Measurements from ENCODE around the gene GPR31. TPM values are rescaled to one million over a fixed set of nuclear protein-coding genes. Genes with fewer than 3 reads are reported as not detected.

GPR31 gene
- total RNA-seq, 1 donor from 2014 or later: not detected

DNA sequence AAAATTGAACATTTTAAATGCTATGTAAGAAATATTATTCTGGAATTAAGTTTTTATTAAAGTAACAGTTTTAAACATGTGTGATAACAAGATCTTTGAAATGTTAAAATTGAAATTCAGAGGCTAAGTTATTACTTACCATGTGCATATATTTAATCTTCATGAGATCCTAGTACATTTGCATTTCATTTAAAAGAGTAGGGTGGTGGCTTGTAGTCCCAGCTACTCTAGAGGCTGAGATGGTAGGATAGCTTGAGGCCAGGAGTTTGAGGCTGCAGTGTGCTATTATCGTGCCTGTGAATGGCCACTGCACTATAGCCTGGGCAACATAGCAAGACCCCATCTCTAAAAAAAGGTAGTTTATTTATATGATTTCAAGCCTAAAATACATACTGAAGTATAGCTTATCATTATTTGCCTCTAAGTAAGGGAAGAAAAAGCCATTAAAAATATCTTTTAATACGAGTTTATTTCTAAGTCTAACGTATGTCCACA lies 31.9 kb downstream of the GPR31 start:
- Histone ChIP-seq H3K27ac (ENCODE audit: low read depth, low read length) (no peak overlapping the region), H3K9ac (ENCODE audit: low read length) (no peak overlapping the region), H3K79me2 (ENCODE audit: insufficient read depth, low read length) (no peaks in the 10 kb centered on the region), H2AFZ (ENCODE audit: low read depth, low read length) (no peak overlapping the region), H3K27me3 (ENCODE audit: insufficient read depth, low read length) (no peaks in the 10 kb centered on the region), H3K9me3 (ENCODE audit: insufficient read depth, low read depth, low read length) (no peaks in the 10 kb centered on the region), H3K4me2 (ENCODE audit: low read length) (no peak overlapping the region), H3K4me3 (ENCODE audit: insufficient read depth, low read depth, low read length) (no peak overlapping the region), H3K4me1 (ENCODE audit: insufficient read depth, low read length) (no peaks in the 10 kb centered on the region), H3K36me3 (ENCODE audit: insufficient read depth, low read length) (no peaks in the 10 kb centered on the region), H4K20me1 (ENCODE audit: insufficient read depth, low read length) (no peaks in the 10 kb centered on the region)
- H3K4me1 Mint-ChIP-seq (ENCODE audit: low read depth, unreplicated experiment): no peaks in the 10 kb centered on the region
- H3K9me3 Mint-ChIP-seq (ENCODE audit: unreplicated experiment): peaks cover 7% of the 10 kb centered on the region
- H3K36me3 Mint-ChIP-seq (ENCODE audit: low read depth, unreplicated experiment): no peaks in the 10 kb centered on the region
- no peak for TF ChIP-seq EZH2 (IDR thresholded peaks at IDR 0.05; ENCODE audit: insufficient read depth, low read length)
- TF ChIP-seq, protein P1, sequence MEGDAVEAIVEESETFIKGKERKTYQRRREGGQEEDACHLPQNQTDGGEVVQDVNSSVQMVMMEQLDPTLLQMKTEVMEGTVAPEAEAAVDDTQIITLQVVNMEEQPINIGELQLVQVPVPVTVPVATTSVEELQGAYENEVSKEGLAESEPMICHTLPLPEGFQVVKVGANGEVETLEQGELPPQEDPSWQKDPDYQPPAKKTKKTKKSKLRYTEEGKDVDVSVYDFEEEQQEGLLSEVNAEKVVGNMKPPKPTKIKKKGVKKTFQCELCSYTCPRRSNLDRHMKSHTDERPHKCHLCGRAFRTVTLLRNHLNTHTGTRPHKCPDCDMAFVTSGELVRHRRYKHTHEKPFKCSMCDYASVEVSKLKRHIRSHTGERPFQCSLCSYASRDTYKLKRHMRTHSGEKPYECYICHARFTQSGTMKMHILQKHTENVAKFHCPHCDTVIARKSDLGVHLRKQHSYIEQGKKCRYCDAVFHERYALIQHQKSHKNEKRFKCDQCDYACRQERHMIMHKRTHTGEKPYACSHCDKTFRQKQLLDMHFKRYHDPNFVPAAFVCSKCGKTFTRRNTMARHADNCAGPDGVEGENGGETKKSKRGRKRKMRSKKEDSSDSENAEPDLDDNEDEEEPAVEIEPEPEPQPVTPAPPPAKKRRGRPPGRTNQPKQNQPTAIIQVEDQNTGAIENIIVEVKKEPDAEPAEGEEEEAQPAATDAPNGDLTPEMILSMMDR (IDR thresholded peaks at IDR 0.05; ENCODE audit: insufficient read depth, low read depth, low read length): no peak
- H3K4me3 Mint-ChIP-seq (ENCODE audit: unreplicated experiment): no peak overlapping the region
- DNase-seq (ENCODE audit: low read depth): no peak
- FAIRE-seq: no peak
- H3K27ac Mint-ChIP-seq (ENCODE audit: unreplicated experiment): no peak overlapping the region
- H3K27me3 Mint-ChIP-seq (ENCODE audit: low read depth, unreplicated experiment): peaks cover 29% of the 10 kb centered on the region

DNA sequence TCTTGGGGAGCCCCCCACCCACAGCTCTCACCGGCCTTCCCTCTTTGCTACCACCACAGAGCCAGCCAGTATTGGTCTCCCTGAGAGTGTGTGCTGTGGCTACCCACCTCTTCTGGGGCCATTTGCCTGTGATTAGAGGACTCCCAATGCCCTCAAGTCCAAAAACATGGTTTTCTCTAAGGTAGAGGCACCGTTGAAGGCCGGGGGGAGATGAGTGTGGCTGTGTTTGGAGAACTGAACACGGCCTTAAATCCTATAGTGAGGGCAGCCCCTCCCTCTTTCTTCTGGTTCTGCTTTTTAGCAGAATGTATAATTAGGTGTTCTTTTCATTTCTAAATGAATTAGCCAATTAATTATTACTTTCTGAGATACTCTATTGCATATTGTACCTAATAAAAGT lies 32.4 kb downstream of the GPR31 start:
- Mint-ChIP-seq H3K27me3 (ENCODE audit: low read depth, unreplicated experiment) (peaks cover 29% of the 10 kb centered on the region), H3K4me3 (ENCODE audit: unreplicated experiment) (no peak overlapping the region), H3K36me3 (ENCODE audit: low read depth, unreplicated experiment) (no peaks in the 10 kb centered on the region), H3K9me3 (ENCODE audit: unreplicated experiment) (peaks cover 7% of the 10 kb centered on the region), H3K27ac (ENCODE audit: unreplicated experiment) (no peak overlapping the region), H3K4me1 (ENCODE audit: low read depth, unreplicated experiment) (no peaks in the 10 kb centered on the region)
- no peaks in the 10 kb centered on the region for H4K20me1 ChIP-seq (ENCODE audit: insufficient read depth, low read length)
- H3K27ac ChIP-seq (ENCODE audit: low read depth, low read length): no peak overlapping the region
- H3K9ac ChIP-seq (ENCODE audit: low read length): no peak overlapping the region
- no peaks in the 10 kb centered on the region for H3K9me3 ChIP-seq (ENCODE audit: insufficient read depth, low read depth, low read length)
- no peaks in the 10 kb centered on the region for H3K36me3 ChIP-seq (ENCODE audit: insufficient read depth, low read length)
- H3K4me3 ChIP-seq (ENCODE audit: insufficient read depth, low read depth, low read length): no peak overlapping the region
- DNase-seq (ENCODE audit: low read depth): no peak
- H2AFZ ChIP-seq (ENCODE audit: low read depth, low read length): no peak overlapping the region
- H3K4me1 ChIP-seq (ENCODE audit: insufficient read depth, low read length): no peaks in the 10 kb centered on the region
- H3K4me2 ChIP-seq (ENCODE audit: low read length): no peak overlapping the region
- no peaks in the 10 kb centered on the region for H3K79me2 ChIP-seq (ENCODE audit: insufficient read depth, low read length)
- no peak for FAIRE-seq
- TF ChIP-seq, protein P1 (IDR thresholded peaks at IDR 0.05; ENCODE audit: insufficient read depth, low read depth, low read length): no peak
- TF ChIP-seq EZH2 (IDR thresholded peaks at IDR 0.05; ENCODE audit: insufficient read depth, low read length): no peak
- no peaks in the 10 kb centered on the region for H3K27me3 ChIP-seq (ENCODE audit: insufficient read depth, low read length)

- Mint-ChIP-seq H3K9me3 (ENCODE audit: unreplicated experiment) (peaks cover 7% of the 10 kb centered on the region), H3K4me3 (ENCODE audit: unreplicated experiment) (no peak overlapping the region), H3K27me3 (ENCODE audit: low read depth, unreplicated experiment) (peaks cover 26% of the 10 kb centered on the region), H3K27ac (ENCODE audit: unreplicated experiment) (no peak overlapping the region), H3K36me3 (ENCODE audit: low read depth, unreplicated experiment) (no peaks in the 10 kb centered on the region), H3K4me1 (ENCODE audit: low read depth, unreplicated experiment) (no peaks in the 10 kb centered on the region)
- Histone ChIP-seq H3K4me3 (ENCODE audit: insufficient read depth, low read depth, low read length) (no peak overlapping the region), H3K9ac (ENCODE audit: low read length) (no peak overlapping the region), H2AFZ (ENCODE audit: low read depth, low read length) (no peak overlapping the region), H3K36me3 (ENCODE audit: insufficient read depth, low read length) (no peaks in the 10 kb centered on the region), H3K79me2 (ENCODE audit: insufficient read depth, low read length) (no peaks in the 10 kb centered on the region), H3K4me1 (ENCODE audit: insufficient read depth, low read length) (no peaks in the 10 kb centered on the region), H3K9me3 (ENCODE audit: insufficient read depth, low read depth, low read length) (no peaks in the 10 kb centered on the region), H4K20me1 (ENCODE audit: insufficient read depth, low read length) (no peaks in the 10 kb centered on the region), H3K27ac (ENCODE audit: low read depth, low read length) (no peak overlapping the region), H3K4me2 (ENCODE audit: low read length) (no peak overlapping the region), H3K27me3 (ENCODE audit: insufficient read depth, low read length) (no peaks in the 10 kb centered on the region)
- FAIRE-seq (no peak), DNase-seq (ENCODE audit: low read depth) (no peak)
- TF ChIP-seq, protein P1 (IDR thresholded peaks at IDR 0.05; ENCODE audit: insufficient read depth, low read depth, low read length): no peak
- TF ChIP-seq EZH2 (IDR thresholded peaks at IDR 0.05; ENCODE audit: insufficient read depth, low read length): no peak
These were observed 33.0 kb downstream of the GPR31 start for GRCh38 chr6:167124753-167125152.

All from astrocyte (in vitro differentiated cells and primary cell).